Measurements from ENCODE around the gene ERN2. TPM values are rescaled to one million over a fixed set of nuclear protein-coding genes. Genes with fewer than 3 reads are reported as not detected.

The ERN2 gene
- total RNA-seq, 1 experiment from 2014 or later = 3.9 TPM

- no peaks in the 10 kb centered on the region for H3K27me3 ChIP-seq (ENCODE audit: insufficient read depth, low read depth)
- H3K4me1 ChIP-seq (replicated peaks; ENCODE audit: insufficient read depth) = peaks cover 19% of the 10 kb centered on the region
- DNase-seq = no peak
- ChIA-PET POLR2A (ENCODE audit: unreplicated experiment) (no interaction called here), CTCF (no interaction called here)
- no peaks in the 10 kb centered on the region for H4K20me1 ChIP-seq (ENCODE audit: insufficient read depth)
- no peak overlapping the region for H3K27ac ChIP-seq
- no peak overlapping the region for H2AFZ ChIP-seq
- intact Hi-C loops (cut with micrococcal nuclease; ENCODE audit: unreplicated experiment) = no loop called here
- no peaks in the 10 kb centered on the region for H3K9me2 ChIP-seq (ENCODE audit: insufficient read depth)
- H3K9me3 ChIP-seq (ENCODE audit: insufficient read depth, low read depth) = no peaks in the 10 kb centered on the region
- no peak for TF ChIP-seq CTCF (conservative IDR thresholded peaks at IDR 0.05)
- TF ChIP-seq EZH2 (IDR thresholded peaks at IDR 0.05; ENCODE audit: low read depth) = no peak
- no peak overlapping the region for H3K4me3 ChIP-seq
- no peak overlapping the region for H3K4me2 ChIP-seq
- H3K79me2 ChIP-seq (ENCODE audit: low read depth) = no peaks in the 10 kb centered on the region
- no peaks in the 10 kb centered on the region for H3K36me3 ChIP-seq (ENCODE audit: low read depth)
- no TSS peak for BruUV-seq (replicated peaks)
- peaks cover 12% of the 10 kb centered on the region; the same call in 1 of the 2 replicates for H3F3A ChIP-seq (ENCODE audit: insufficient read depth, low read depth)
Observed at GRCh38 chr16:23710008-23710407, 3.0 kb downstream of the ERN2 start.

- no peak overlapping the region for H2AFZ ChIP-seq
- no peaks in the 10 kb centered on the region for H3K36me3 ChIP-seq (ENCODE audit: low read depth)
- H3K4me1 ChIP-seq (replicated peaks; ENCODE audit: insufficient read depth) = peaks cover 19% of the 10 kb centered on the region
- ChIA-PET POLR2A (ENCODE audit: unreplicated experiment) (no interaction called here), CTCF (no interaction called here)
- no peak overlapping the region for H3K4me3 ChIP-seq
- no peak overlapping the region for H3K4me2 ChIP-seq
- H4K20me1 ChIP-seq (ENCODE audit: insufficient read depth) = no peaks in the 10 kb centered on the region
- H3K27ac ChIP-seq = no peak overlapping the region
- DNase-seq = no peak
- no peaks in the 10 kb centered on the region for H3K9me2 ChIP-seq (ENCODE audit: insufficient read depth)
- no peaks in the 10 kb centered on the region for H3K9me3 ChIP-seq (ENCODE audit: insufficient read depth, low read depth)
- H3K79me2 ChIP-seq (ENCODE audit: low read depth) = no peaks in the 10 kb centered on the region
- no TSS peak for BruUV-seq (replicated peaks)
- intact Hi-C loops (cut with micrococcal nuclease; ENCODE audit: unreplicated experiment) = no loop called here
- TF ChIP-seq EZH2 (IDR thresholded peaks at IDR 0.05; ENCODE audit: low read depth) (no peak), CTCF (conservative IDR thresholded peaks at IDR 0.05) (no peak)
- H3K27me3 ChIP-seq (ENCODE audit: insufficient read depth, low read depth) = no peaks in the 10 kb centered on the region
- H3F3A ChIP-seq (ENCODE audit: insufficient read depth, low read depth) = peaks cover 12% of the 10 kb centered on the region; the same call in 1 of the 2 replicates
Observed at GRCh38 chr16:23709536-23709935, 3.5 kb downstream of the ERN2 start.

GRCh38 chr16:23706439-23706838 lies 6.6 kb downstream of the ERN2 start:
- no peaks in the 10 kb centered on the region for H3K27me3 ChIP-seq (ENCODE audit: insufficient read depth, low read depth)
- intact Hi-C loops (cut with micrococcal nuclease; ENCODE audit: unreplicated experiment) = no loop called here
- POLR2A ChIA-PET (ENCODE audit: unreplicated experiment) = no interaction called here
- H3F3A ChIP-seq (ENCODE audit: insufficient read depth, low read depth) = peaks cover 9% of the 10 kb centered on the region; the same call in 1 of the 2 replicates
- CTCF ChIA-PET = no interaction called here
- no peak overlapping the region for H2AFZ ChIP-seq
- H4K20me1 ChIP-seq (ENCODE audit: insufficient read depth) = no peaks in the 10 kb centered on the region
- H3K4me1 ChIP-seq (replicated peaks; ENCODE audit: insufficient read depth) = peaks cover 7% of the 10 kb centered on the region
- no peak overlapping the region for H3K4me2 ChIP-seq
- no peak for DNase-seq
- no peak overlapping the region for H3K27ac ChIP-seq
- no TSS peak for BruUV-seq (replicated peaks)
- no peaks in the 10 kb centered on the region for H3K9me3 ChIP-seq (ENCODE audit: insufficient read depth, low read depth)
- no peaks in the 10 kb centered on the region for H3K9me2 ChIP-seq (ENCODE audit: insufficient read depth)
- H3K36me3 ChIP-seq (ENCODE audit: low read depth) = no peaks in the 10 kb centered on the region
- no peak overlapping the region for H3K4me3 ChIP-seq
- H3K79me2 ChIP-seq (ENCODE audit: low read depth) = no peaks in the 10 kb centered on the region
- no peak for TF ChIP-seq CTCF (conservative IDR thresholded peaks at IDR 0.05)
- no peak for TF ChIP-seq EZH2 (IDR thresholded peaks at IDR 0.05; ENCODE audit: low read depth)

Data from PC-9 (cell line).